Measurements from ENCODE around the gene PCSK4. TPM values are rescaled to one million over a fixed set of nuclear protein-coding genes. Genes with fewer than 3 reads are reported as not detected.

Gene PCSK4
- total RNA-seq, 1 experiment from 2014 or later = 9.9 TPM

- H3K27ac ChIP-seq (ENCODE audit: low read length) = no peak overlapping the region
- DNase-seq (ENCODE audit: low read depth, low spot score) (no peak), ATAC-seq (no peak)
- CTCF ChIA-PET = no interaction called here
- no peaks in the 10 kb centered on the region for H3K27me3 ChIP-seq (ENCODE audit: control insufficient read depth, insufficient read depth, low read length)
- in situ Hi-C loops (cut with HindIII; ENCODE audit: low pct_unique_long_range_greater_than_20kb, low sequenced_read_pairs) (no loop called here), intact Hi-C loops (cut with micrococcal nuclease; ENCODE audit: unreplicated experiment) (no loop called here)
- TF ChIP-seq REST (IDR thresholded peaks at IDR 0.05; ENCODE audit: insufficient read depth in 1 of 2, low read depth in 2 of 2, low read length in 1 of 2) (no peak), CTCF (IDR thresholded peaks at IDR 0.05) (no peak), TCF7L2 (IDR thresholded peaks at IDR 0.05; ENCODE audit: low read depth, low read length) (no peak), SIN3A (IDR thresholded peaks at IDR 0.05; ENCODE audit: borderline replicate concordance, insufficient read depth, low read depth, low read length) (no peak), POLR2AphosphoS5 (IDR thresholded peaks at IDR 0.05; ENCODE audit: low read depth, low read length) (no peak)
- no peaks in the 10 kb centered on the region for H3K4me1 ChIP-seq (ENCODE audit: control insufficient read depth, insufficient read depth, low read length)
- no peaks in the 10 kb centered on the region for H3K36me3 ChIP-seq (ENCODE audit: control insufficient read depth, insufficient read depth, low read length)
- BruUV-seq (replicated peaks) = no TSS peak
- POLR2A ChIA-PET = no interaction called here
- no peaks in the 10 kb centered on the region for H3K9me3 ChIP-seq (ENCODE audit: control insufficient read depth, insufficient read depth, low read depth, low read length)
- H3K4me3 ChIP-seq (ENCODE audit: low read depth in 2 of 2, low read length in 2 of 2) = no peak overlapping the region
Measured at GRCh38 chr19:1466018-1466460, 24.1 kb downstream of the PCSK4 start.

GRCh38 chr19:1465191-1466016, 24.7 kb downstream of the PCSK4 start:
- CTCF ChIA-PET = no interaction called here
- BruUV-seq (replicated peaks) = no TSS peak
- DNase-seq (ENCODE audit: low read depth, low spot score) (no peak), ATAC-seq (no peak)
- Histone ChIP-seq H3K4me3 (ENCODE audit: low read depth in 2 of 2, low read length in 2 of 2) (no peak overlapping the region), H3K27ac (ENCODE audit: low read length) (no peak overlapping the region), H3K9me3 (ENCODE audit: control insufficient read depth, insufficient read depth, low read depth, low read length) (no peaks in the 10 kb centered on the region), H3K36me3 (ENCODE audit: control insufficient read depth, insufficient read depth, low read length) (no peaks in the 10 kb centered on the region), H3K27me3 (ENCODE audit: control insufficient read depth, insufficient read depth, low read length) (no peaks in the 10 kb centered on the region), H3K4me1 (ENCODE audit: control insufficient read depth, insufficient read depth, low read length) (no peaks in the 10 kb centered on the region)
- POLR2A ChIA-PET = no interaction called here
- in situ Hi-C loops (cut with HindIII; ENCODE audit: low pct_unique_long_range_greater_than_20kb, low sequenced_read_pairs) (no loop called here), intact Hi-C loops (cut with micrococcal nuclease; ENCODE audit: unreplicated experiment) (no loop called here)
- TF ChIP-seq SIN3A (IDR thresholded peaks at IDR 0.05; ENCODE audit: borderline replicate concordance, insufficient read depth, low read depth, low read length) = no peak
- no peak for TF ChIP-seq REST (IDR thresholded peaks at IDR 0.05; ENCODE audit: insufficient read depth in 1 of 2, low read depth in 2 of 2, low read length in 1 of 2)
- no peak; the same call in 1 of the 2 replicates for TF ChIP-seq CTCF (IDR thresholded peaks at IDR 0.05)

Data from Panc1 (cell line).